B cell (primary cell): ENCODE measurements around the gene TMEM143. TPM values are rescaled to one million over a fixed set of nuclear protein-coding genes. Genes with fewer than 3 reads are reported as not detected.
"Not testable (repeated sequence)": the region's sequence is repeated elsewhere in the genome, so short reads cannot be mapped to it uniquely, and the experiment has no call there.

Experiments used
- ATAC-seq: fragments of 200-7000 bp; cut with Tn5 transposase; one replicate; pipeline ENCODE4 v1.10.0; 2021; ENCODE audit warnings: low read depth, mild to moderate bottlenecking, moderate number of reproducible peaks, moderate library complexity
- CTCF ChIA-PET: fragments of 350-600 bp; sonication (Branson Sonifier 250); formaldehyde crosslinking; loops from one replicate; lab custom pipeline; 2021; ENCODE audit warnings: antibody characterized with exemption, inconsistent platforms; lab: Charles Lee
- POLR2A ChIA-PET: fragments of 350-600 bp; sonication (Branson Sonifier 250); formaldehyde crosslinking; loops from one replicate; lab custom pipeline; 2021; ENCODE audit warnings: antibody characterized with exemption; lab: Charles Lee
- DNase-seq: peaks from one replicate; pipeline ENCODE4 v3.0.0; 2013
- H2AFZ ChIP-seq: 2 replicates; pipeline ENCODE4 v1.6.1; 2012; ENCODE audit warnings: mild to moderate bottlenecking, low read depth, low read length; ENCODE audit not compliant: insufficient read depth, poor library complexity, severe bottlenecking
- H3K27ac ChIP-seq, 2 donors: 1 replicate in 1 of 2; 2 replicates in 1 of 2; pipeline ENCODE4 v1.5.1; 2012 to 2013; ENCODE audit warnings: low read length in 2 of 2, mild to moderate bottlenecking in 2 of 2, moderate library complexity in 1 of 2
- H3K27me3 ChIP-seq, 4 experiments: fragments of 200-600 bp in 1 of 4; sonication (generic) in 1 of 4; replicated peaks in 1 of 4; 1 replicate in 2 of 4; 2 replicates in 2 of 4; pipeline versions ENCODE4 v1.6.1 to v1.7.0; 2013 to 2016; ENCODE audit warnings: low read length in 3 of 4, mild to moderate bottlenecking in 2 of 4, mixed read lengths in 1 of 4, moderate library complexity in 1 of 4; ENCODE audit not compliant: insufficient read depth in 4 of 4, control insufficient read depth in 3 of 4; ENCODE audit errors: control extremely low read depth in 1 of 4
- H3K36me3 ChIP-seq, 2 experiments: replicated peaks in 1 of 2; 1 replicate in 1 of 2; 2 replicates in 1 of 2; pipeline versions ENCODE4 v1.6.1 to v1.7.1; 2013; ENCODE audit warnings: low read length in 1 of 2; ENCODE audit not compliant: insufficient read depth in 2 of 2, control insufficient read depth in 1 of 2; ENCODE audit errors: control extremely low read depth in 1 of 2, extremely low read depth in 1 of 2
- H3K4me1 ChIP-seq, 2 donors: fragments of 200-600 bp in 1 of 2; sonication (generic) in 1 of 2; 1 replicate in 1 of 2; 2 replicates in 1 of 2; pipeline versions ENCODE4 v1.5.1 to v1.6.1; 2013 to 2017; ENCODE audit warnings: low read length in 2 of 2; ENCODE audit not compliant: control insufficient read depth in 2 of 2, insufficient read depth in 2 of 2
- H3K4me2 ChIP-seq: replicated peaks from 2 replicates; pipeline ENCODE3; 2012; ENCODE audit warnings: mild to moderate bottlenecking, low read depth, low read length; ENCODE audit not compliant: poor library complexity, severe bottlenecking
- H3K4me3 ChIP-seq, 5 experiments: fragments of 200-600 bp in 1 of 5; sonication (generic) in 1 of 5; 1 replicate in 3 of 5; 2 replicates in 2 of 5; pipeline versions ENCODE4 v1.5.1 to v1.7.0; 2011 to 2016; ENCODE audit warnings: low read length in 4 of 5, mild to moderate bottlenecking in 4 of 5, low read depth in 2 of 5, control low read depth in 1 of 5, moderate library complexity in 1 of 5; ENCODE audit not compliant: insufficient read depth in 1 of 5; ENCODE audit errors: control extremely low read depth in 1 of 5, extremely low read depth in 1 of 5
- H3K79me2 ChIP-seq: fragments of 200-600 bp; sonication (generic); one replicate; pipeline ENCODE4 v1.6.0; 2016; ENCODE audit warnings: low read length; ENCODE audit not compliant: control insufficient read depth, insufficient read depth
- H3K9ac ChIP-seq: fragments of 200-600 bp; sonication (generic); 2 replicates; pipeline ENCODE4 v1.6.1; 2017; ENCODE audit warnings: mild to moderate bottlenecking, low read length, moderate library complexity
- H3K9me3 ChIP-seq, 3 donors: one replicate each; pipeline versions ENCODE4 v1.6.1 to v1.7.1; 2013; ENCODE audit warnings: low read length in 2 of 3; ENCODE audit not compliant: control insufficient read depth in 2 of 3, insufficient read depth in 1 of 3; ENCODE audit errors: control extremely low read depth in 1 of 3
- H4K20me1 ChIP-seq: 2 replicates; pipeline ENCODE4 v1.6.0; 2012; ENCODE audit warnings: mild to moderate bottlenecking, low read length; ENCODE audit not compliant: insufficient read depth, control insufficient read depth, poor library complexity, severe bottlenecking
- H3K27ac Mint-ChIP-seq: one replicate; pipeline ENCODE4 v1.8.0; 2021; ENCODE audit warnings: mixed read lengths
- H3K27me3 Mint-ChIP-seq: one replicate; pipeline ENCODE4 v1.8.0; 2021; ENCODE audit warnings: mixed read lengths
- H3K4me1 Mint-ChIP-seq: one replicate; pipeline ENCODE4 v1.8.0; 2021; ENCODE audit warnings: mixed read lengths
- H3K4me3 Mint-ChIP-seq: one replicate; pipeline ENCODE4 v1.8.0; 2021; ENCODE audit warnings: mixed read lengths
- H3K9me3 Mint-ChIP-seq: one replicate; pipeline ENCODE4 v1.8.0; 2022; ENCODE audit warnings: mixed read lengths; ENCODE audit not compliant: insufficient read depth
- CTCF ChIP-seq: fragments of 200-600 bp; IDR thresholded peaks from one replicate; pipeline ENCODE4 v1.8.0; 2022; ENCODE audit warnings: antibody characterized with exemption, mild to moderate bottlenecking
- EZH2 ChIP-seq: IDR thresholded peaks from 2 replicates; pipeline ENCODE4 v1.6.1; 2012; ENCODE audit warnings: borderline replicate concordance, low read depth, mild to moderate bottlenecking, moderate library complexity, low read length; ENCODE audit not compliant: insufficient read depth, poor library complexity, severe bottlenecking
- WGBS: methylation state at CpG from one replicate; pipeline ENCODE4 v1.1.5; 2013; ENCODE audit warnings: missing lambda C conversion rate; ENCODE audit not compliant: insufficient coverage; 5-methylcytosine and 5-hydroxymethylcytosine counted together
- intact Hi-C: fragments of 100-400 bp; cut with micrococcal nuclease; formaldehyde crosslinking; loops from one replicate; pipeline ENCODE4 v1.10.0; 2022
- polyA plus RNA-seq: library from polyadenylated mRNA; depleted of rRNA; stranded (reverse); fragments of >200 nt; gene quantifications from 2 replicates; pipeline ENCODE4 v1.2.3, GENCODE V29; 2012
- total RNA-seq, 2 donors: library from RNA; stranded (reverse); fragments of 120-200 nt in 1 of 2; gene quantifications; 1 replicate in 1 of 2; 2 replicates in 1 of 2; pipeline versions ENCODE4 v1.2.3 to v1.2.4, GENCODE V29; 2013 to 2022

The TMEM143 gene
- total and polyA plus RNA-seq, 2 donors (not counting 1 experiment from before 2014, with no cell fraction given): 30.0 to 34.3 TPM

GRCh38 chr19:48310227-48310626 lies 53.5 kb downstream of the TMEM143 start:
- WGBS: 91% methylated on average over 5 of the region's 7 CpGs
- H3K79me2 ChIP-seq: no peaks in the 10 kb centered on the region
- no peaks in the 10 kb centered on the region for H3K27me3 ChIP-seq
- TF ChIP-seq CTCF (no peak), EZH2 (no peak)
- Mint-ChIP-seq H3K27ac (no peak overlapping the region), H3K4me1 (no peaks in the 10 kb centered on the region), H3K9me3 (no peaks in the 10 kb centered on the region), H3K4me3 (no peak overlapping the region), H3K27me3 (peaks cover 6% of the 10 kb centered on the region)
- ChIA-PET CTCF (no interaction called here), POLR2A (interaction anchor here (0.6 kb wide), 2 partner anchors 144 to 1670 kb away, joined by 3 to 4 read pairs; no protein-coding TSS in a partner anchor)
- no peak overlapping the region for H3K27ac ChIP-seq
- intact Hi-C loops: no loop called here
- H2AFZ ChIP-seq: no peak overlapping the region
- DNase-seq (no peak), ATAC-seq (no peak)
- no peaks in the 10 kb centered on the region for H3K9me3 ChIP-seq
- no peak overlapping the region for H3K4me3 ChIP-seq
- H3K36me3 ChIP-seq: no peaks in the 10 kb centered on the region
- H3K4me1 ChIP-seq: no peaks in the 10 kb centered on the region
- H4K20me1 ChIP-seq: no peaks in the 10 kb centered on the region
- H3K4me2 ChIP-seq: no peak overlapping the region
- H3K9ac ChIP-seq: no peak overlapping the region

- DNase-seq, POLR2A ChIA-PET, H3K27me3 ChIP-seq, H3K9me3 ChIP-seq, H4K20me1 ChIP-seq, H3K27ac Mint-ChIP-seq, H3K9ac ChIP-seq, H3K4me3 ChIP-seq, ATAC-seq, H3K4me3 Mint-ChIP-seq, H3K4me1 ChIP-seq, intact Hi-C loops, H3K79me2 ChIP-seq, H3K4me2 ChIP-seq, H2AFZ ChIP-seq, H3K36me3 ChIP-seq, H3K27ac ChIP-seq, H3K27me3 Mint-ChIP-seq, H3K9me3 Mint-ChIP-seq, H3K4me1 Mint-ChIP-seq: not testable (repeated sequence)
- CTCF ChIA-PET: interaction anchor here (1.2 kb wide), 2 partner anchors 7 to 346 kb away, joined by 3 read pairs; no protein-coding TSS in a partner anchor
- 98% methylated on average over 4 of the region's 5 CpGs for WGBS
These were observed 54.0 kb downstream of the TMEM143 start for GRCh38 chr19:48309731-48310130.
